Measurements from ENCODE around the gene ITSN1.
"Not testable (repeated sequence)": the region's sequence is repeated elsewhere in the genome, so short reads cannot be mapped to it uniquely, and the experiment has no call there.

The ITSN1 gene

DNA sequence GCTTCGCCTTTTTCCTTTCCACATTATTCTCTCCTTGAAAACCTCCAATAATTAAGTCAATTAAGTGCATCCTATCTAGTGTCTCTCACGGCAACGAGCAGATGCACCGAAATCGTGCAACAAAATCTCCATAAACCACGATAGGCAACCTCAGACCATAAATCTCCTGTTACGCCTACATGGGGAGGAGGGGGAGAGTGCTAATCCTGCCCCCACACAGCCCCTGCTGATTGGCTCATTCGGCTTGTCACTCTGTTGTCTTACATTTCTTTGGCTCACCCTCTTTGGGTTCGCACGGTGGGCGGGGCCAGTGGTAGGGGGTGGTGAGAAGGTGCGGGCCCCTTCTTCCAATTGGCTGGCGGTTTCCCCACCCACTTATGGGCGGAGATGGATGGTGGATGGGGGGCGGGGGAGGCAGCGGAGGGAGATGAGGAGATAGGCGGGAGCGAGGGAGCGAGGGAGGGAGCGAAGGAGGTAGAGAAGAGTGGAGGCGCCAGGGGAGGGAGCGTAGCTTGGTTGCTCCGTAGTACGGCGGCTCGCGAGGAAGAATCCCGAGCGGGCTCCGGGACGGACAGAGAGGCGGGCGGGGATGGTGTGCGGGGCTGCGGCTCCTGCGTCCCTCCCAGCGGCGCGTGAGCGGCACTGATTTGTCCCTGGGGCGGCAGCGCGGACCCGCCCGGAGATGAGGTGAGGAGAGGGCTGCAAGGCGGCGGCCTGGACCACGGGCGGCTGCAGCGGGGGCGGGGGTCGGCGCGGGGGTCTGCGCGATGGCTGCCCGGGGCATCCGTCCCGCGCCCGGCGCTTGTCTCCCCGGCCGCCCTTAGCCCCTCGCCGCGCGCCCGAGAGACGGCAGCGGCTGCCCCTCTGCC, at the start of gene ITSN1:
Gene ITSN1 (plus strand): TSS at position 475 of the 869 bp plus-strand sequence. CDS start 76,328 bp downstream, outside the sequence.
- peak; percentile 100 for DNase-seq

DNA sequence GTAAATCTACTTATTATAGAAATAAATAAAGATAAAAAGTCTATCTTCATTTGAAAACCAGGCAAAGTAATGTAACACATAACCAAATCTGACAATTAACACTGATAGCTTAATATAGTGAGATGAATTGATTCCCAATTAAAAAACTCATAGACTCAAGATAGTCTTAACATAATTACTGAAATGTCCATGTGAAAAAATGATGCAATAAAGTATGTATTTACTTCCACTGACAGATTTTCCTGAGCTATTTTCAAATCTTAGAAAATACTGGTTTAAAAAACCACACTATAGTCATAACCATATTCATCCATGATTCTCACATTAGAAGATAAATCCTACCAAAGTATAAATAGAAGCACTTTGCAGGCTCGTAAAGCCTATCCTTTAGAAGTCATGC, 44.2 kb upstream of the ITSN1 start:
- DNase-seq = no peak

DNA sequence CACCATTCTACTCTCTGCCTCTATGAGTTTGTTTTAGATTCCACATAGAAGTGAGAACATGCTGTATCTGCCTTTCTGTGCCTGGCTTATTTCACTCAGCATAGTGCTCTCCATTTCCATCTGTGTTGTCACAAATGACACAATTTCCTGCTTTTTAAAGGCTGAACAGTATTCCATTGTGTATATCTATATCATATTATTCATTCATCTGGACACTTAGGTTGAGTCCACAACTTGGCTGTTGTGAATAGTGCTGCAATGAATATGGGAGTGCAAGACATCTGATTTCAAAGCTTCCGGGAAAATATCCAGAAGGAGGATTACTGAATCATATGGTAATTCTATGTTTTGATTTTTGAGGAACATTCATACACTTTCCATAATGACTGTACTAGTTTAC, 33.7 kb upstream of the ITSN1 start:
- no peak for DNase-seq

DNA sequence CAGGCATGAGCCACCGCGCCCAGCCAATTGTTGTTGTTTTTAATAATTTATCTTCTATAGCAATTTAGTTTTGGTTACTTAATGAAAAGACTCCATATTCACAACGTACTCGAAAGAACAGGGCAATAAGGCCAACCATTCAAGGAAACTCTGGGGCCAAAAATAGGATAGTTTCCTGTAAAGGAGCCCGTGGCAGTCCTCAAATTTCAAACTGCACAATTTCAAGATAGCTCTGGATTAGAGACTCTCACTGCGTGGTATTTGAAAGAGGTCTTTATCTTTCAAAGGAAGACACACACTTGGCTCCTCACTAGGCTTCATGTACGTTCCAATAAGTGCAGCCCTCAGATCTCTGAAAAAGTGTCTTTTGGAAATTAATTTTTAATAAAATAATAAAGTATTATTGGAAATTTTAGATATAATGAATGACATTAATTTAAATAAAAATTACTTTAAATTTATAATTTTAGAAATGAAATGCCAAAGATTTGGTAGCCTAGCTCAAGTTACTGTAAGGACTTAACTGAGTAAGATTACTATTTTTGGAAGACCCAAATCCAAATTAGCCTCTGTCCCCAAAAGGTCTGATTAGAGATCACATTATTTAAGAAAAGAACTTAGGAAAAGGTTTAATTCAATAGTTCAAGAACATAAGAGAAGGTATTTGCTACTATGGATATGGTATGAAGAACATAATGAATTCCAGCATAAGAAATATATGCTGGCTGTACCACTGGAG, 31.1 kb upstream of the ITSN1 start:
- DNase-seq = no peak

DNA sequence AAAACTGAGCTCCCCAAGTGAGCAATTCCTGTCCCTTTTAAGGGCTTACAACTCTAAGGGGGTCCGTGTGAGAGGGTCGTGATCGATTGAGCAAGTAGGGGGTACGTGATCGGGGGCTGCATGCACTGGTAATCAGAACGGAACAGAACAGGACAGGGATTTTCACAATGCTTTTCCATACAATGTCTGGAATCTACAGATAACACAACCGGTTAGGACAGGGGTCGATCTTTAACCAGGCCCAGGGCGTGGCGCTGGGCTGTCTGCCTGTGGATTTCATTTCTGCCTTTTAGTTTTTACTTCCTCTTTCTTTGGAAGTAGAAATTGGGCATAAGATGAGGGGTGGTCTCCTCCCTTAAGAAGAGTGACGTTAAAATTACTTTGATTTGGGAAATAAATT, 24.7 kb upstream of the ITSN1 start:
- peak; percentile 90 for DNase-seq

DNA sequence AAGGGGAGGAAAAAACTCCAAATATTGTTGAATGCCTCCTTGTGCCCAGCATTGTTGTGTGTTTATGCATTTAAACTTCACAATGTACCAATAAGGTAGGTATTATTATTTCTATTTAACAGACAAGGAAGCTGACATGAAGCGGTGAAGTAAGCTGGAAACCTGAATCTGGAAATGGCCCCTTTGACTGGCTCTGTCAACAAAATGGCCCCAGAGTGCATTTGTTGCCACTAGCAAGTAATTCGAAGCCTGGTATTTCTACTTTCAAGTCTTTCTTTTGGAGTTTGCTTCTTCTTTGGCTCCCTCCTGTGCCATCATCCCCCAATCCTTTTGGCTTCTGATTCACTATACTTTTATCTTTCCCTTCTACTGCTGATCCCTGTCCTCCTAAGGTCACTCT, 23.9 kb upstream of the ITSN1 start:
- DNase-seq = peak; percentile 44

DNA sequence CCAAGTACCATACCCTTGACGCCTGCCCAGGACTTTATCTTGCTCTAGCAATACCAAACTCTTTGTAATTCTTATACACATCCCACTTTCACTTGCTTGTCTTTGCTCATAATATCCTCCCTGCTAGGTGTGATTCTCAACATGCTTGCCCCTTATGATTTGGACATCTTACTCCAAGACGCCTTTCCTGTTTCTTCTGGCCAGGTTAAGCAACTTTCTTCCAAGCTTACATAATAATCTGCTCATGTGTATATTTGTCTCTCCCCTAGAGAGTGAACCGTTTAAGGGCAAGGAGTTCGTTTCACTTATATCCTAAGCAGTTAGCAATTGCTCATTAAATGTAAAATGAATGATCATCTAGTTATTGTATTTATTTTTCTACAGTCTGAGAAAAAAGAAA, 22.6 kb upstream of the ITSN1 start:
- DNase-seq = peak; percentile 18

DNA sequence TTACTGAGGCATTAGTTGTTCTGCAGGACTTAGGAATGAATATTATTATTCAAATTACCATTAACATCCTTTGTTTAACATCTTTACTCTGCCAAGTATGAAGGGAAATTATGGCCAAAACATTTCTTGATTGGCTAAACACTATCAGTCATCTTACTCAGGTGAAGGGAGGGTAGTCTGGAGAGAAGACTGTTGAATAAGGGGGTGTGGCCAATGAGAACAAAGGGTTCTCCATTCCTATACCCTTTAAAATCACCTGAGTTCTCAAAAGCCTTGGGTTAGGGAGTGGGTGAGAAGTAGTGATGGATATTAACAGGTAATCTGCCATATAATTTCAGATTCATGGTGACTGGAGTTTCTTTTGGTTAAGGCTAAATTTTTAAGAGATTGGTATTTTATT, 20.0 kb upstream of the ITSN1 start:
- no peak for DNase-seq

DNA sequence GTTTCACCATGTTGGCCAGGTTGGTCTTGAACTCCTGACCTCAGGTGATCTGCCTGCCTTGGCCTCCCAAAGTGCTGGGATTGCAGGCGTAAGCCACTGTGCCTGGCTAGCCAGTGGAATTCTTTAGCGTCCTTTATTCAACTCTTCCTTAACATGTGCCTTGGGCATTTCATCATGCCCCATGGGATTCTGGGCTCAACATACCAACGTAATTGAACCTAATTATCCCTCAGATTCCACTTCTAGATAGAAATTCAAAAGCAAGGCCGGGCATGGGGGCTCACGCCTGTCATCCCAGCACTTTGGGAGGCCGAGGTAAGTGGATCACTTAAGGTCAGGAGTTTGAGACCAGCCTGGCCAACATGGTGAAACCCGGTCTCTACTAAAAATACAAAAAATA, 16.1 kb upstream of the ITSN1 start:
- not testable (repeated sequence) for DNase-seq

DNA sequence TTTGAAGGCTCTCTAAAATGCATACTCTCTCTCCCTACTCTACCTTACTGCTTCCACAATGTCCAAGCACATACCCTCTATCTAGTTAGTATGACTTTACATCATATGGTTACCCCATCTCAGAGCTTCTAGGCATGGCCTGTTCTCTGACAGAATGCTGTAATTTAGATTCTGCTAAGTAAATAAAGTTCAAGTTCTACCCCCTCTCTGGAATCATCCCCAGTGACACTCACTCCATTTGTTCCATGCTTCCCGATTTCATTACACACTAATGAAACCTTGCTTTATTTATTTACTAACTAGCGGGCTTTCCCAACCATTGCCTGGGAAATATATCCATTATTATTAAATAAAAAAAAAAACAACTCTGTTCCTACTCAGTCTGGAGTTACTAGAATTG, 8.0 kb upstream of the ITSN1 start:
- DNase-seq = no peak

DNA sequence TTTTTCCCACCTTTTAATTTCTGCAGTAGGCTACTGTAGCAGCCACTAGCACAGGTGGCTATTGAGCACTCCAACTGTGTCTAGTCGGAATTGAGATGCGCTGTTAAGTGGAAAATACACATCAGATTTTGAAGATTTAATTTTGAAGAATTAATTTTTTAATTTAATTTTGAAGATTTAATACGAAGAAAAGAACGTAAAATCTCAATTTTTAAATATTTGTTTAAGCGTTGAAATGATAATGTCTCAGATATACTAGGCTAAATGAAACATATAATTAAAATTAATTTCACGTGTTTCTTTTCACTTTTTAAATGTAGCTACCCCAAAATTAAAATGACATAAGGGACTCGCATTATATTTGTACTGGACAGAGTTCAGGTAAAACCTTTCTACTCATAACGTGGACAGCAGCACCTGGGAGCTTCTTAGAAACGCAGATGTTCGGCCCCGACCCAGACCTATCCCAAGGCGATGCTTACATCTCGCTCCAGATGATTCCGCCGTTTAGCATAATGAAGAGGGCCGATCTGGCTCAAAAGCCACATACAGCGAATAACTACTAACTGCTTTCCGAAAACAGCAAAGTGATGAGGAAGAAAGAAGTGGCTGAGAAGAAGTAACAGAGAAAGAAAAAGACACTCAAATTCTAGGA, 1.5 kb upstream of the ITSN1 start:
- no peak for DNase-seq

DNA sequence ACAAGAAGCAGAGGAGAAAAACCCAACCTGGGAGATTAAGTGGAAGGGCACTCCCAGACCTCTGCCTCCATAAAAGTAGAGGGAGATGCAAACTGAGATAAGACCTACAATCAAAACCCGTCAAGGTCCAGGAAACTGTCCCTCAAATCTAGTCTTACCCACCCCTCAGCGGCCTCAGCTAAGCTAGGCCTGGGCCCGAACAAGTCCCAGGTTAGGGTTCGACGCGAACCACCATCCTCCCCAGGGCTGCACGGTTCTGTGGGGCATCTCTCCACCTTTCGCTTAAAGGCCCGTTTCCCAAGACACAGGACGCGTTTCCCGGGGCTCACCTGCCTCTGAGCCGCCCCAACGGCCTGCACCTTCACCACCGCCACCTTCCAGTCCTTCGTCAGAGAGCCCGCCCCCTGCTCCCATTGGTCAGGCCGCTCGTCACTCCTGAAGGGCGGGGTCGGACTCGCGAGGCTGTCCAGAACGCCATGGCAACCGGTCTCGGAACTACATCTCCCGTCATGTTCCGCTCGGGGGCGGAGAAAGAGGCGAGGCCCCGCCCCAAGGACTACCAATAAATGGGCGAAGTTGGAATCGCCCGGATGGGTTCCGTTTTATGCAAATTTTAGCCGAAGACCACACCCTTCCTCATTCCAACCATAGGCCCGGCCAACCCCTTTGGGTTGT, 812 bp upstream of the ITSN1 start, which contains the start of gene CRYZL1:
Gene CRYZL1 (minus strand): TSS at position 390 of the 675 bp plus-strand sequence. CDS start 10,190 bp downstream, outside the sequence.
- peak; percentile 100 for DNase-seq

DNA sequence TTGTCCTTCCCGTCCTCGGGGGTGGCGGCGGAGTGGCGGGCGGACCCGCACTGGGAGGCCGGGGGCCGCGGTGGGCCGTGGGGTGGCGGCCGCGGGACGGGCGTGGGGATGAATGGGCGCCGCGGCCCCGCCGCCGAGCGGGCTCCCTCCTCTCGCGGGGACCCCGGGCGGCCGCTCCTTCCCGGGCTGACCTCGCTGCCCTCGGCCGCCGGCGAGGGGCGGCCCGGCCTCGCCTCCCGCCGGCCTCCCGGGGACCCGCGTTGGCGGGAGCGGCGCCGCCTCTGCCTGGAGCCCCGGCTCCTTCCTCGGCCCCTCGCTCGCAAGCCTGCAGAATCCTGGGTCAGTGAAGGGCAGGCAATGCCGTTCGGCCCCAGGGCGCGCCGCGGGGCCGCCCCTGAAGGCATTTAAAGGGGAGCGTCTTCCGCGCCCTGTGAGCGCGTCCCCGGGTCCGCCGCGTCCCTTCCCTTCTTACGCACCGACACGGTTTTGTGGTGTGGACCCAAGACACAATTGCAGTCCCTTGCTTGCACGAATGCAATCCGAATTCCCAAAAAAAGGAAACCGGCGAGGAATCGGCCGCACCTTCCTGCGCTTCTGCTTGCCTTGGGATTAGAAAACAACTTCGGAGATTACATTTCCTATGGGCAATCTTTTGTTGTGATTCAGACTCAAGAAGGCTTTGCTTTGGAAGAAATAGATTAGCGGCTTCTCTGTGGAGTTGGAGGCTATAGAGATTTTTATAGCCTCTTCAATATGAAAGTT, 776 bp downstream of the ITSN1 start:
- DNase-seq = peak; percentile 70

DNA sequence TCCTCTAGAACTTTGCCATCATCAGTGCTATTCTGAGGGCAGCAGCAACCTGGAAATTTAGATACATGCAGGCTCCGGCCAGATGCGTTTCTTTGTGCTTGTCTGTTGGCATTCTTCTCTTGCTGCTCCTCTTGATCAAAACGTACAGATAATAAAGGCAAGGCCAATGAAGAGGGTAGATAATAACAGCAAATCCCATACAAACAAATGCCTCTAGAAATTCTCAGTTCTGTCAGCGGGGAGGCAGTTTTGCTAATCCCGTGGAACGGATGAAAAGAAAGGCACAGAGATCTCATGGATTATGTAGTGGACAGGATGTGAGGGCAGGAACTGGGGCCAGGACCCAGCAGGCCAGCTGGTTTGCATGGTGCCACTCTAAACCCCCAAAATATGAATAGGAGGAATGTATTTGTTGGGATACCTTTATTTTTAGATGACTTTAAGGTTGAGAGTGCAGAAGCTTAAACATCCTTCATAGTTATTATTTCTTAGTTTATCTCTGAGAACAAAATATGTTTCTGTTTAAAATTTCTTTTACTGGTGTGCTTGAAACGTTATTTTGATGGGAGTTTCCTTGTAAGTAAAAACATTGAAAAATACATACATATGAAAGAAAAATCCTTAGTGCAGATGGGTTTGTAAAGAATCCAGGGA, 1.5 kb downstream of the ITSN1 start:
- DNase-seq = peak; percentile 70

DNA sequence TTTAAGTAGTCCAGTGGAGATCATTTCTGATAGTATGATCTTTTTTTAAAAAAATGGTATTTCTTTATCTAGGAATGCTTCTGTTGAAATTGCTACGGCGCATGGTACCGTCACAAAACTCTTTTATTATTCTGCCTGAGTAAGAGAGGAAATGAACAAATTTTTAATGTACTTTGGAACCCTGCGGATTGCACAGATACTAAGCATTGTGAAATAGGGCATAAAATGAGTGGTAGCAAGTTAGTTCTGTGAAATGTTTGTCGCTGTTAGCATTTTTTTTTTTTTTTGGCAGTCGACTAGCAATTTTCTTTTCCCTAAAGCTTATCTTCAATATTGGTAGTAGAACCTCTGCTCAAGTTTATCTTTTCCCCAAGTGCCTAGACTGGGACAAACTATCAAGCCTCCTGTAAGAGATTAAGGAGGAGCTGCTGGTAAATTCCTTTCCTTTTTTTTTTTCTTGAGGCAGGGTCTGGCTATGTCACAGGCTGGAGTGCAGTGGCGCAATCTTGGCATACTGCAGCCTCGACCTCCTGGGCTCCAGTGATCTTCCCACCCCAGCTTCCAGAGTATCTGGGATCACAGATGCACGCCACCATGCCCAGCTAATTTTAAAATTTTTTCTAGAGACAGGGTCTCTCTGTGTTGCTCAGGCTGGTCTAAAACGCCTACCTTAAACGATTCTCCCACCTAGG, 2.2 kb downstream of the ITSN1 start:
- DNase-seq = no peak

DNA sequence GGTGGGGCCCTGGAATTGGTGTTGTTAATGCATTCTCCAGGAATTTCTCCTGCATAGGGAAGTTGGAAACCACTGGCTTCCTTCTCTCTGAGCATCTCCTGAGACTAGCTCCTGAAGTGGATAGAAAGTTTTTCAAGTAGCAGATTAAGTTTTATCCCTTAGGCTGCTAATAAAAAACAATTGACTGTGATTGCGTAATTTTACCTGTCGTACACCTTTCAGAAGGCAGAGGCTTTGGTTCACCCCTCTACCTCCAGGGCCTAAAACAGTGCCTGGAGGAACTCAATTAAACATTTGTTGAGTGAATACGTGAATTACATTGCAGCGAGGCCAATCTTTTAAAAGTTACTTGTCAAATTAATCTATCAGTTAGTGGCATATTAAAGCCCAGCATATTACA, 3.4 kb downstream of the ITSN1 start:
- no peak for DNase-seq

DNA sequence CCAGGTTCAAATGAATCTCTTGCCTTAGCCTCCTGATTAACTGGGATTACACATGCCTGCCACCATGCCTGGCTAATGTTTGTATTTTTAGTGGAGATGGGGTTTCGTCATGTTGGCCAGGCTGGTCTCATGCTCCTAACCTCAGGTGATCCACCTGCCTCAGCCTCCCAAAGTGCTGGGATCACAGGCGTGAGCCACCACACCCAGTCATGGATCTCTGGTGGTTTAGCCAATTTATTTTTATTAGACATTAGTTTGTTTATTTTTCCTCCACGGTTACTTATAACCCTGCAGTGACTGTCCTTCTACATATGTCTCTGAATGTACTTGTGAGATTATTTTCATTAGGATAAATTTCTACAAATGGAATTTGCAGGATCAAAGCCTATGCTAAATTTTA, 5.3 kb downstream of the ITSN1 start:
- no peak for DNase-seq

DNA sequence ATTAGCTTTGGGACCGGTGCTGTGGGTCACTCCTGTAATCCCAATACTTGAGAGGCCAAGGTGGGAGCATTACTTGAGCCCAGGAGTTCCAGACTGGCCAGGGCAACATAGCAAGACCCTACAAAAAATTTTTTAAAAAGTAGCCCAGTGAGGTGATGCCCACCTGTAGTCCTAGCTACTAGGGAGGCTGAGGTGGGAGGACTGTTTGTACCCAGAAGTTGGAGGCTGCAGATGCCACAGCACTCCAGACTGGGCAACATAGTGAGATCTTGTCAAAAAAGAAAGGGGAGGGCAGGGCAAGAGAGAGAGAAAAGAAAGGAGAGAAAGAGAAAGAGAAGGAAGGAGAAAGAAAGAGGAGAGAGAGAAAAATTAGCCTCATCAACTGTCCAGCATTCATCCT, 6.3 kb downstream of the ITSN1 start:
- DNase-seq = no peak

DNA sequence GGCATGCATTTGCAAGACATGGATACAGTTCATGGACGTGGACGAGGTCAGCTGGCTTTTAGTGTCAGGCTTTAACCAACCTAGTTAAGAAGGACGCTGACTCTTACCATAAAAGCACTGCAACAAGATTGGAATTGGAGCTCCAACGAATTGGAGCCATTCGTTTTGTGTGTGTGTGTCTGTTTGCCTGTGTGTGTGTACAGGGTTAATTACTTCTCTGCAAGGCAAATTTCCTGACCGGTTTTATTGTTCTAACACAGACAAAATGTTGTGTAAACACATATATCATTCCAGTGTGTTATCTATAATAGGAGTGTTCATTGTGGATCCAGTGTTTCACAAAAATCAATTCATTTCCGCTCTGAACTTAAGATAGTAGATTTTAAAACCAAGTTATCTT, 7.9 kb downstream of the ITSN1 start:
- DNase-seq = no peak

DNA sequence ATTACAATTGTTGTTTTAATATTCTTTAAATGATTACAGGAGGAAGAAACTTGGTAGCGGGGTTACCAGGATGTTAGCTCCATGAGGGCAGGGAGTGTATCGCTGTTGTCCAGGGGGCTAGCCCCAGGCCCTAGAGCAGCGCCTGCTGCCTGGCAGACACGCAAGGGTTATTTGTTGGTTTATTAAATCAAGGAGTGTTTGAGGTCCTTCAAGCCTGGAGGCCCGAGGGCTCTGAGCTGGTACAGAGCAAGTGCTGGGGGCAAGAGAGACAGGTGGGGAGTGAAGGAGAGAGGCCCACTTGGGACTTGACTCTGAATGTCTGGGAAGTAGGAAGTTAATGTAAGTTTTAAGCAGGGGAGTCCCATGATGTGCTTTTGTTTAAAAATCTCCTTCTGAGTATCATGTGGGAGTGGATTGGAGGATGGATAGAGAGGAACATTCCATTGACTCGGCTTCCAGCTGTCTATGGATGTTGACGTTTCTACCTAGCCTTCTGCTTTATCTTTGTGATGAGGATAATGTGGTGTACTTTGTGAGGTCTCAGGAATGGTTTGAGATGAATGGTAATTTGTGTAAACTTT, 8.7 kb downstream of the ITSN1 start:
- DNase-seq = no peak
